ENCODE measurements around the gene PAX6.

GRCh38 chr11:31825838-31826484 is 14.8 kb upstream of the PAX6 start:
- TF ChIP-seq EZH2 (IDR thresholded peaks at IDR 0.05; ENCODE audit: borderline replicate concordance, low read depth, low read length, poor library complexity, severe bottlenecking): peak; percentile 46
- no peak for TF ChIP-seq CTCF (conservative IDR thresholded peaks at IDR 0.05; ENCODE audit: low read depth, low read length)
